Activated naive CD8-positive, alpha-beta T cell treated with anti-CD3 and anti-CD28 coated beads, Interleukin-2, amount 50 U/mL, for 24 hours (primary cell): Measurements from ENCODE around the gene GPR32.
A peak's percentile ranks its signal among the peaks of the same experiment; 100 is the strongest.

ENCODE experiments used
- ATAC-seq: fragments of 150-1000 bp; cut with Tn5 transposase; one replicate; pipeline ENCODE4 v1.10.0; 2021
- DNase-seq: peaks from one replicate; pipeline ENCODE4 v3.0.0; 2021
- H3K27ac Mint-ChIP-seq: one replicate; pipeline ENCODE4 v1.8.0; 2021; ENCODE audit warnings: mild to moderate bottlenecking, mixed read lengths
- H3K27me3 Mint-ChIP-seq: one replicate; pipeline ENCODE4 v1.8.0; 2021; ENCODE audit warnings: mixed read lengths
- H3K36me3 Mint-ChIP-seq: one replicate; pipeline ENCODE4 v1.8.0; 2021; ENCODE audit warnings: low read depth, mixed read lengths
- H3K4me1 Mint-ChIP-seq: one replicate; pipeline ENCODE4 v1.8.0; 2021; ENCODE audit warnings: mixed read lengths
- H3K4me3 Mint-ChIP-seq: one replicate; pipeline ENCODE4 v1.8.0; 2021; ENCODE audit warnings: mild to moderate bottlenecking, moderate library complexity, mixed read lengths
- H3K9me3 Mint-ChIP-seq: one replicate; pipeline ENCODE4 v1.8.0; 2021; ENCODE audit warnings: mixed read lengths

GPR32 gene

GRCh38 chr19:50784710-50785109 is 14.4 kb downstream of the GPR32 start:
- Mint-ChIP-seq H3K27ac (no peak overlapping the region), H3K27me3 (peaks cover 28% of the 10 kb centered on the region), H3K4me3 (no peak overlapping the region), H3K4me1 (peaks cover 2% of the 10 kb centered on the region), H3K36me3 (no peaks in the 10 kb centered on the region), H3K9me3 (no peaks in the 10 kb centered on the region)
- ATAC-seq (no peak), DNase-seq (no peak)

- H3K27me3 Mint-ChIP-seq = peaks cover 23% of the 10 kb centered on the region
- peaks cover 2% of the 10 kb centered on the region for H3K4me1 Mint-ChIP-seq
- no peaks in the 10 kb centered on the region for H3K36me3 Mint-ChIP-seq
- H3K4me3 Mint-ChIP-seq = no peak overlapping the region
- H3K27ac Mint-ChIP-seq = no peak overlapping the region
- DNase-seq (no peak), ATAC-seq (no peak)
- H3K9me3 Mint-ChIP-seq = no peaks in the 10 kb centered on the region
These were observed 15.1 kb downstream of the GPR32 start for GRCh38 chr19:50785329-50785728.

GRCh38 chr19:50790396-50790795 is 20.1 kb downstream of the GPR32 start, which contains the start of gene ACP4:
Gene ACP4 (plus strand): TSS chr19:50790415. CDS start chr19:50790415, 0 bp downstream.
- peaks cover 4% of the 10 kb centered on the region for H3K4me1 Mint-ChIP-seq
- H3K4me3 Mint-ChIP-seq = no peak within 1 kb of the TSS
- DNase-seq = no peak
- no peaks in the 10 kb centered on the region for H3K9me3 Mint-ChIP-seq
- H3K36me3 Mint-ChIP-seq = no peaks in the 10 kb centered on the region
- H3K27me3 Mint-ChIP-seq = no peaks in the 10 kb centered on the region
- H3K27ac Mint-ChIP-seq = no peak within 1 kb of the TSS
- no peak for ATAC-seq

GRCh38 chr19:50790922-50791467 is 20.7 kb downstream of the GPR32 start:
- H3K4me1 Mint-ChIP-seq = peaks cover 4% of the 10 kb centered on the region
- DNase-seq (no peak), ATAC-seq (no peak)
- H3K27me3 Mint-ChIP-seq = no peaks in the 10 kb centered on the region
- no peaks in the 10 kb centered on the region for H3K36me3 Mint-ChIP-seq
- H3K27ac Mint-ChIP-seq = no peak overlapping the region
- H3K9me3 Mint-ChIP-seq = no peaks in the 10 kb centered on the region
- no peak overlapping the region for H3K4me3 Mint-ChIP-seq

- Mint-ChIP-seq H3K4me3 (no peak overlapping the region), H3K36me3 (no peaks in the 10 kb centered on the region), H3K27ac (no peak overlapping the region), H3K27me3 (no peaks in the 10 kb centered on the region), H3K9me3 (no peaks in the 10 kb centered on the region), H3K4me1 (peaks cover 4% of the 10 kb centered on the region)
- ATAC-seq (no peak), DNase-seq (no peak)
These were observed 21.5 kb downstream of the GPR32 start for GRCh38 chr19:50791594-50792271.

GRCh38 chr19:50792272-50793250 is 22.3 kb downstream of the GPR32 start:
- no peak for ATAC-seq
- Mint-ChIP-seq H3K4me3 (no peak overlapping the region), H3K9me3 (no peaks in the 10 kb centered on the region), H3K4me1 (peaks cover 7% of the 10 kb centered on the region), H3K27ac (no peak overlapping the region), H3K36me3 (peaks cover 5% of the 10 kb centered on the region), H3K27me3 (no peaks in the 10 kb centered on the region)
- DNase-seq = no peak

GRCh38 chr19:50793558-50794065 is 23.3 kb downstream of the GPR32 start:
- no peaks in the 10 kb centered on the region for H3K27me3 Mint-ChIP-seq
- H3K9me3 Mint-ChIP-seq = no peaks in the 10 kb centered on the region
- DNase-seq = no peak
- H3K27ac Mint-ChIP-seq = no peak overlapping the region
- ATAC-seq = no peak
- H3K36me3 Mint-ChIP-seq = peaks cover 10% of the 10 kb centered on the region
- peak overlapping the region; percentile 14 for H3K4me3 Mint-ChIP-seq
- H3K4me1 Mint-ChIP-seq = peaks cover 9% of the 10 kb centered on the region

GRCh38 chr19:50794074-50794875 is 24.0 kb downstream of the GPR32 start:
- ATAC-seq = peak; percentile 6
- H3K27me3 Mint-ChIP-seq = no peaks in the 10 kb centered on the region
- H3K27ac Mint-ChIP-seq = peak overlapping the region; percentile 42
- DNase-seq = no peak
- peak overlapping the region; percentile 17 for H3K4me3 Mint-ChIP-seq
- peaks cover 13% of the 10 kb centered on the region for H3K36me3 Mint-ChIP-seq
- peaks cover 9% of the 10 kb centered on the region for H3K4me1 Mint-ChIP-seq
- H3K9me3 Mint-ChIP-seq = no peaks in the 10 kb centered on the region

GRCh38 chr19:50794876-50795663 is 24.8 kb downstream of the GPR32 start:
- Mint-ChIP-seq H3K4me3 (no peak overlapping the region), H3K4me1 (peaks cover 10% of the 10 kb centered on the region), H3K27me3 (no peaks in the 10 kb centered on the region), H3K9me3 (no peaks in the 10 kb centered on the region), H3K27ac (peak overlapping the region; percentile 60), H3K36me3 (peaks cover 17% of the 10 kb centered on the region)
- ATAC-seq (peak; percentile 35), DNase-seq (peak; percentile 56)

- DNase-seq = no peak
- peak overlapping the region; percentile 62 for H3K27ac Mint-ChIP-seq
- H3K4me3 Mint-ChIP-seq = no peak overlapping the region
- no peak for ATAC-seq
- no peaks in the 10 kb centered on the region for H3K9me3 Mint-ChIP-seq
- peaks cover 22% of the 10 kb centered on the region for H3K36me3 Mint-ChIP-seq
- peaks cover 13% of the 10 kb centered on the region for H3K4me1 Mint-ChIP-seq
- H3K27me3 Mint-ChIP-seq = no peaks in the 10 kb centered on the region
These were observed 25.4 kb downstream of the GPR32 start for GRCh38 chr19:50795664-50796073.

- DNase-seq (no peak), ATAC-seq (peak; percentile 16)
- H3K27ac Mint-ChIP-seq = peak overlapping the region; percentile 62
- peaks cover 18% of the 10 kb centered on the region for H3K4me1 Mint-ChIP-seq
- H3K36me3 Mint-ChIP-seq = peaks cover 27% of the 10 kb centered on the region
- no peaks in the 10 kb centered on the region for H3K27me3 Mint-ChIP-seq
- no peak overlapping the region for H3K4me3 Mint-ChIP-seq
- H3K9me3 Mint-ChIP-seq = no peaks in the 10 kb centered on the region
These were observed 25.9 kb downstream of the GPR32 start for GRCh38 chr19:50796128-50796633.

GRCh38 chr19:50796634-50797428 is 26.6 kb downstream of the GPR32 start:
- Mint-ChIP-seq H3K27me3 (no peaks in the 10 kb centered on the region), H3K4me1 (peaks cover 23% of the 10 kb centered on the region), H3K9me3 (no peaks in the 10 kb centered on the region), H3K4me3 (no peak overlapping the region), H3K27ac (peak overlapping the region; percentile 59), H3K36me3 (peaks cover 33% of the 10 kb centered on the region)
- DNase-seq (no peak), ATAC-seq (no peak)

- peaks cover 39% of the 10 kb centered on the region for H3K36me3 Mint-ChIP-seq
- ATAC-seq (no peak), DNase-seq (no peak)
- peak overlapping the region; percentile 59 for H3K27ac Mint-ChIP-seq
- peaks cover 29% of the 10 kb centered on the region for H3K4me1 Mint-ChIP-seq
- H3K9me3 Mint-ChIP-seq = no peaks in the 10 kb centered on the region
- H3K27me3 Mint-ChIP-seq = no peaks in the 10 kb centered on the region
- no peak overlapping the region for H3K4me3 Mint-ChIP-seq
These were observed 27.1 kb downstream of the GPR32 start for GRCh38 chr19:50797429-50797780.
